ENCODE results near the gene COL4A1.
A peak's percentile ranks its signal among the peaks of the same experiment; 100 is the strongest.

COL4A1 gene

DNA sequence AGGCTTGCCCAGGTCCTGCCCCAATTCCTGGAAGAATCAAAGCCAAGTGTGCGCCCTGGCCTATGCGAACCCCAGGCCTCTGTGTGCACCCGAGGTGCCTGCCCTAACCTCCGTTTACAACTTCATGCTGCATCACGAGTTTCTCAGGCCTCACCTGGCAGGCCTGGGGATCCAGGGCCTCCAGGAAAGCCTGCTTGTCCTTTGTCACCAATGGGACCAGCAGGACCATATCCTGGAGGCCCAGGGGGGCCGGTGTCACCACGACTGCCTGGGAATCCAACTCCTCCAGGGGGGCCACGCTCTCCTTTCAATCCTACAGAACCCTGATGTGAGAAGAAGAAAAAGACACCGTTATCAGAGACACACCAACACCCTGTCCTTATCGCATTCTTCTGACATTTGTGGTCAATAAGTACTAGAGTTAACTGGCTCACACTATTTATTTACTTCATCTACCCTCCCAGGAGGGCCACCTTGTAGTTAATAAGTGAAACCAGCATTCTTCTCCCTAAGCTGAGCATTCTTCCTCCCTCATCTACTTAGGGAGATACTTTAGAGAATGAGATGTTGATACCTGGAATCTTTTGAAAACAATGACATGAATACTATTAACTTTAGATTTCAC lies 120.6 kb downstream of the COL4A1 start:
- no peak for DNase-seq

DNA sequence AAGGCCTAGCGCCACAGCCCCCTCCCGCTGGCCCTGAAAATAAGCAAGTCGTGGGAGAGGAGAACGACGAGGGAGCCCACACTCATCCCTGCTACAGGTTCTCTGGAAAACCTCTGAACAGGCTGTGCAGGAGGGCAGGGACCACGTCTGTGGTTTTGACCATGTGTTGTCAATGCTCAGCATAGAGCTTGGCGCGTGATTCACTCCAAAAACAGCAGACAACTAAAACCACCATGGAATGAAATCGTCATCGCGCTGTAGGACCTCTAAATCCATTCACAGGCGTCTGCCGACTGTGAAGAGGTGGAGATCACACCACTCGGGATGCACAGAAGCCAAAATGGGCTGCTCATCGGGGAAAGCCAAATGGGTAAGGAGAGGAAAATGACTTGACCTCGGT lies 121.3 kb downstream of the COL4A1 start:
- no peak for DNase-seq

DNA sequence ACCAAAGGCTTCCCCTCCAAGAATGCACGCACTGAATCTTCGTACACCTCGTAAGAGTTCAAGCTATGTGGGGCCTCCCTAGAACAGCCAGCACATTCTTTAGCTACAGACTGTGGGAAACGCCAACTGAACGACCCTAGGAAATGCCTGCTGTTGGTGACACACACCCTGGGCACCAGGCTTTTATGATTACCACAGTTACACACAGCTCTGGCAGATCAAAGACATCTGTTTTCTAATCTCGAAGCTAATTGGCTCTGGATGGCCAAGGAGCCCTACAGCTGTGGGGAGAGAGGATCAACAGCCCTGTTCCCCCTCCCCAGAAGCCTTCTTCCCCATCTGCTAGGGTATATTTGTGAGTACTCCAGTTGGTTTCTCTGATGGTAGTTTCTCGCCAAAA lies 123.0 kb downstream of the COL4A1 start:
- no peak for DNase-seq

DNA sequence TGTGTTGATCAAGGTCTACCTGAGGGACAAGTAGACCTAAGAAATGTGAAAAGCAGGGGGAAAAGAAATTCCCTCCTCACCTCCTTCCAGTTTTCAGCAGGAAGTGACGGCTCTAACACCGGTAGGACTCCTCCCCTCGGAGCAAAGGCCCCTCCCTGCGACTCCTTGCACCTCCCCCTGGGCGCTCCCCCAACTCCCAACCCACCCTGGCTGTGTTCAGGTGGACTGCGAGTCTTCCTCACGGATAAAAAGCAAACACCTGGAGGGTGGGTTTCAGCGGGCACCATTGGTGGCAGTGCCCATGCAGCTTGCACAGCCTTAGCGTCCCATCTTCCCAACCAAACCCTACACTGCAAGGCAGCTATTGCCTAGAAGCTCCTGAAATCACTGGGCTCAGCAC lies 124.5 kb downstream of the COL4A1 start:
- no peak for DNase-seq

DNA sequence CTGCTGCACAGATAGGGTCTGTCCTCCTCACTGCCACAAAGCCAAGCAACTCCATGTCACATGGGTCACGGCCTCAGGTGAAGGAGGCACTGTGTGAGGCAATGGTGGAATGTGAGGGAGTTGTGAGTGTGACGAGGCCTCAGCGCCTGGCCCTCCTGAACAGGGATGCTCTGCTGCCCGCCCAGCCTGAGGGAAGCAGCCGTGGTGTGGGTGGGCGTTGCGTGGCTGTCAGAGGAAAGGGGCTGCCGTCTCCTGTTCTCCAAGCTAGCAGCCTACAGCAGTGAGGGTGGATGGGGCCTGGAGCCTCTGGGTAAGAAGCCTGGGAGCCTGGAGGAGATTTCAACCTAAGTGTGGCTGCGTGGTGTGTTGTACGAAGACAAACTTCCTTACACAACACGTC lies 125.0 kb downstream of the COL4A1 start:
- no peak for DNase-seq

DNA sequence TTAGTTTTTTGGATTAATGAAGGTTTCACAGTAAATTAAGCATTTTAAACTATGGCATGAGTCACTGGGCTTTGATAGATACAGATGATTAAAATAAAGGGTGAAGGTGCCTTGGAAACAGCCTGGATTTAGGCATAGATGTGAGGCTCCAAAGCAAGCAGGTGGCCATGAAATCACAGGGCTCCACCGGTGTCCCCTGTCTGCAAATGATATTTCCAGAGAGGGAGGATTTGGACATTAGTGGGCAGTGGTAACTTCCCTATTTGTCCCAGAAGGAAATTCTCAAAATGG lies 127.2 kb downstream of the COL4A1 start:
- no peak for DNase-seq

DNA sequence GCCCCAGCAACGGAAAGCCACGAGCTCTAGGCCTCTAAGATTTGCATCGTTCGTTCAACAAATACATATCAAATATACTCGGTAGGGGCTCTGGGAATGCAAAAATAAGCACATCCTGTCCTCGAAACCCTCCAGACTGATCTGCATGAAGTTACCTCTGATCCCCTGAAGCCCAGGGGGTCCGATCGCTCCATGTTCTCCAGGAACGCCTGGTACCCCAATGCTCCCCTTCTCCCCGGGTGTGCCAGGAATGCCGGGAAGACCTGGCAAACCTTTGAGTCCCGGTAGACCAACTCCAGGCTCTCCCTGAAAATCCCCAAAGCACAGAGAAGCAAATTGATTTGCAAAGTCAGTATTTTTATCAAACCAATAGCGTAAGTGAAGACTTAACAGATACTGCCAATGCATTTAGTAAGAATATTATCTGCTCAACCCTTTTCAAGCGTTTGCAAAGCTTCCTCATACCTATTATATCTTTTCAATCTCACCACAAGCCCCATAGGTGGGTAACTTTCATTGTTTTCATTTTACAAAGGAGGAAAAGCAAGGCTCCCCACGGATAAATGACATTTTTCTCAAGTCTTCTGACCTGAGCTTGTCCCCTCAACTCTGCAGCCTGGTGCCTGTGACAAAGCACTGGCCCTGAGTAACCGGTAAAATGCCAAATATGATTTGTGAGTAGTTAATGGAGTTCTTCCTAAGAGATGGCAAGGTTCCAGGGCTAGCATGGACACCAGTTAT lies 127.7 kb downstream of the COL4A1 start:
- no peak for DNase-seq

DNA sequence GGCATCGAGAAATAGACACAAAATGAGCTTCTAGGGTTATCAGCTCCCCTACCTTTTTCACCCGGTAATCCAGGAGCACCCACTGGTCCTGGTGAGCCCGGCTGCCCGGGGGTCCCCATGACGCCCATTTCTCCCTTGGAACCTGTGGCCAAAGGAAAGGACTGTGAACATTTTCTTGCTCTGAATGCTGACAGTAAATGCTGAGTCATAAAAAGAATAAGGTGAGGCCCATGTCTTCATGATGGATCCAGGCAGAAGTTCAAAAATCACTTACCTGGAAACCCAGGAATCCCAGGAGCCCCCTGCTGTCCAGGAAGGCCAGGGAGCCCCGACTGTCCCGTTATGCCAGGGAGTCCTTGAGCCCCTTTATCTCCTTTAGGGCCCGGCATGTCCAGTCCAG lies 129.2 kb downstream of the COL4A1 start:
- DNase-seq: no peak

DNA sequence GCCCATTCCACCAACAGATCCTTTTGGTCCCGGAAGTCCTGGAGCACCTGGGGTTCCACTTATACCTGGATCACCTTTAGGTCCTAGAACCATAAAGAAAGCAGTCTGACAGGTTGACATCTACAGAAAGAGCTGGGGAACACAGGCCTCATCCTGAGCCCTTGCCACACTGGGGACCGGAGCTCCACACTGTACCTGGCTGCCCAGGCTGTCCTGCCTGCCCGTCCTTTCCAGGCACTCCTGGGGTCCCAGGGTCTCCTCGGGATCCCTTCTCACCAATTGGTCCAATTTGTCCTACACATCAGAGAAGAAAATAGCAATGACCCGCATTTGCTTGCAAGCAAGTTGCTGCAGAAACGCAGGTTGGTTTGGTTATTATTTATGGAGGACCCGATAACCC lies 130.5 kb downstream of the COL4A1 start:
- DNase-seq: no peak

DNA sequence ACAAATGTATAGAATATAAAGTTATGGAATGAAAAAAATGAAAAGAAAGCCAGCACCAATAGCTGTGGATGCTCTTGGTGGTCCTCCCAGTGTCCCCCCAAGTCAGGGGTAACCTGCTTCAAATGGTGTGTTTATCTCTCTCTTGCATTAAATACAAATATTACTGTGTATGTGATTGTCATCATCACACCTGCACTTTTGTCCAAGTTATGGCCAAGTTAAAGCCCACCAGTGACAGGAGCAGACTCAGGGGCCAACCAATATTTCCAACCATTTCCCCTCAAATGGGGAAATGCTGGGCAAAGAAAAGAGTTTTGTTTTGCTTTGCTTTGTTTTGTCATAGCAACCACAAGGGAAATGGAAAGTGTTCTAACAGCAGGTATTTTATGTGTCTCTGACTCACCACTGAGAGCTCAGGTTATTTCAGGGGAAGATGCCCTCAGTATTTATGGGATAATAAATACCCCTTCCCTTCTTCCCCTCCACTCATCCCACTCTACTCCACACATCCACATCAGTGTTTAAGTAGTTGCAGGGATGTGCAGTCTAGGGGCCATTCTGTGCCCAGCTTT lies 133.6 kb downstream of the COL4A1 start:
- DNase-seq: no peak

DNA sequence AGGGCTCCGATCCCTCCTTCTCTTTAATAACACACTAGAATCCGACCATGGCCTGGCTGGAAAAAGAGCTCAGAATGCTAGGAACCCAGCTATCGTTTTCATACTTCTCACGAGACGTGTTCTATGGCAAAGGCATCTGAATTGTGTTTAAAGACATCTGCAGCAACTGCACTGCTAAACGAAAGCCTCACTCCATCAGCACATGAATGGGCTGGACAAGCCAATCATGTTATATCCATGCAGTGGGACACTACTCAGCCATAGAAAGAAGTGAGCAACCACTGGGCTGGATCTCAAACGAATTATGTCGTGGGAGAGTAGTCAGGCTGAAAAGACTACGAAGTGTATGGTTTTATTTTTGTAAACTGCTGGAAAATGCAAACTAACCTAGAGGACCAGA lies 136.1 kb downstream of the COL4A1 start:
- no peak for DNase-seq

DNA sequence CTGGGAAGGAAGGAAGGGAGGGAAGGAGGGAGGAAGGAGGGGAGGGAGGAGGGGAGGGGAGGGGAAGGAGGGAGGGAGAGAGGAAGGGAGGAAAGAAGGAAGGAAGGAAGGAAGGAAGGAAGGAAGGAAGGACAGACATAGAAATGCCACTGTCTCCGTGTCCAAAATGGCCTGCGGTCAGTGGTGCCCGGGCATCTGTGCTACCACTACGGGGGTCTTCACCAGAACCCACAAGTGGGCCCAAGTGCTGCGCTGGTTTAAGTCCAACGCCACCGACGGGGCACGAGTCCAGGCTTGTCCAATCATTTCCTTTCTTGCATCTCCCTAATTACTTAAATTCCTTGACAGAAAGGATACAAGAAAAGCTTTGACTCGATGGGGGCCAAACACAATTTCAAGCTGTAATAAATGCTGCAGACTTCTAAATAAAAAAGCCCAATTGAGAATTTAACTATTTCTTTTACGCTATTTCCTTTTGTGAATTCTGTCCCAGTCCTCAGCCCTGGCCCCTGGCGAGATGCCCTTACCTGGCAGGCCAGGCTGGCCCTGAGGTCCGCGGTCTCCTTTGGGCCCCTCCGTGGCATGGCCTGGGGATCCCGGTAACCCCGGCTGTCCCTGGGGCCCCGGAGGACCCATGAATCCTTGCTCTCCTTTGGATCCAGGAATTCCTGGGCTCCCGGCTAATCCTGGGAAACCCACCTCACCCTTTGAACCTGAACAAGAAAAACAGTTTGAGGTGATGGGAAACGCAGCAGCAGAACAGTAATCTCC lies 136.8 kb downstream of the COL4A1 start:
- no peak for DNase-seq

DNA sequence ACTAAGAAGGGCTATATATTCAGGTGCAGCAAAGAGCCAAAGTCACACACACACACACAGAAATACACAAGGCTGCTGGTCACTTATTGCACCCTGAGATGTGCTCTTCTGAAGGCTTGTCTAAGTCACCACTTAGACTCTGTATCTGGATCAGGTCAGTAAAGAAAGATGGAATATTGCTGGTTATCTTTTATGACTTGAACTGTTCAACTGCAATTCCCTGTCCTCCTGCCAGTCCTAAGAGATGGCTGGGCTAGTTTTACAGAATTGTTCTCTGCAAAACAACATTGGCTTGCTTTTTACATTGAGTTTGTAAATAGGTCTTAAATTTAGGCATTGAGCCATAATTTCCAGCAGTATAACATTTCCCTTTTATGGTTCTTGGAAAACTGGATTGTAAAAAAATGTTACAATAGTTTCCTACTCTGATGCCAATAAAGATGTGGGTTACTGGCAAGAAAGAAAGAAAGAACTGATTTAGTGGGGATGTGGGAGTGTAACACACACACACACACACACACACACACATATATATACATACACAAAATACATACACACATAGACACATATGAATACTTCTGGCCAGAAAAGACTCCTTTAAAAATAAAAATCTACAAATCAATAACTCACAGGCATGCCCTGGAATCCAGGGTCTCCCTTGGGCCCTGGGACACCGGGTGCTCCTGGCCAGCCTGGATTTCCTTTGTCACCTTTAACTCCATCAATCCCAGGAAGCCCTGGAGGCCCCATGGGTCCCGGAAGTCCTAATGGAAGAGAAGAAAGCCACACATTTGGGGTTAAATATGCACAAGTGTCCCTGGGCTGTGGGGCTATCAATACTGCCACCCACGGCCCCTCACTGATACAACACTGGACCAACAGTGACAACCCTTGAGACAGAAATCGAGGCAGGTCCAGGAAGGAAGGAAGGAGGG lies 137.7 kb downstream of the COL4A1 start:
- DNase-seq: no peak

DNA sequence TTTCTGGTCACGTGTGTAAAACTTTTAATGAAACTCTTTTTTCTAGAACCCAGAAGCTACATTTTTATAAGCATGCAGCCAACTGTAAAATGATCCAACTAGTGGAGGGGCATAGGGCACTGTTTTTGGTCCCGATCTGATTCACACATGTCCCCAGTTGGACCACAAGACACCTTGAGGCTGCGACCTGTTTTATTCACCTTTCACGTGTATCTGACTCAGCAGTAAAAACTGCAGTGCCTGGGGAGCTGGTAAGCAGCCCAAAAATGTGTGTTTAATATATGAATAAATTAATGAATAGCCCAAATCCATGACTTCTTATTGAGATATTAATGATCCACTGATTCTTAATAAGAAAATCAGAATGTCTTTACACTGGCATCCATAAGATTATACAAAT lies 140.4 kb downstream of the COL4A1 start:
- DNase-seq: no peak

DNA sequence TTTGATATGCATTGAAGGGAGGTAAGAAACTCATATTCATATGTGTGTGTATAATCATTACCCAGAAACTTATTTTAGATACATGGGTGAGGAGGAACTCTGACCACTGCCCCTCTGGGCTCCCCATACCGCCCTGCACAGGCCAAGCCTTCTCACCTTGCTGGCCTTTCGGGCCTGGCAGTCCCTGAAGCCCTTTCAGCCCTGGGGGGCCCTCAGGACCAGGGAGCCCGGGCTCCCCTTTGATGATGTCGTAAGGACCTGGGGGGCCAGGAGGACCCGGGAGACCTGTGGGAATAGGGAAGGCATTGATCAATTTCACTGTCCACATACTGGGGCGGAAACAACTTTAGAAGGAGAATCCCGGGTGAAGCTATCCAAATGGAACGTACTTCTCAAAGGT lies 142.3 kb downstream of the COL4A1 start:
- DNase-seq: no peak

DNA sequence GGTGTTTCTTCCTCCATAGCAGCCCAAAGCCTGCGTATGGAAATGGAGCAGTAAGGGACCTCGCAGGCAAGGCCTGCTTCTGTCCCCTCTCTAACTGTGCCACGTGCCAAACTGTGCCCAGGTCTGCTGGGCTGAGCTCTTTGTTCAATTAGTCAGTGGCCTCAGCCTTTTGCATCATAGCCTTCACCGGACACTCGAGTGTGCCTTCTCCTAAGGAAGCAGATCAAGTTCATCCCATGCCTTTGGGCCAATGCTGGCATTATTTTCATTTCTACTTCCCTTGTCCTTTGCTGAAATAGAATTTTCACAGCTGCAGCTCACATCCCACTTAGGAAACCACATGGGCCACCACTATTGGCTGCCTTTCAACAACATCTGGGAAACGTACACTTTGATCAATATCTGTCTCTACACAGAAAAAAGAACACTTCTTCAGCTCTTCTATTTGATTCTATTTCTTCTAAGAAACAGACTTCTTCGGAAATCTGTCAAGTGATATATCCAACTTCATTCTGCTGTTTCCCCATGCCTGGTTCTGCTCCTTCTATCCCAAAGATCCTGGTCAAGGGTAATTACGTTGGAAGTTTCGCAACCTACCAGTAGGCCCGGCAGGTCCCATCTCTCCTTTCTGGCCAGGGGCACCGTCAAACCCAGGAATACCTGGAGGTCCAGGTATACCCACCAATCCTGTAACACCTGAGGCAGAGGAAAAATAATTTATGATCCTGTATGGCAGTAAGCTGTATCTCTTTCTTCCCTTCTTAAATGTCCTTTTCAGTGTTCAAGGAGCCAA lies 143.9 kb downstream of the COL4A1 start:
- DNase-seq: no peak

DNA sequence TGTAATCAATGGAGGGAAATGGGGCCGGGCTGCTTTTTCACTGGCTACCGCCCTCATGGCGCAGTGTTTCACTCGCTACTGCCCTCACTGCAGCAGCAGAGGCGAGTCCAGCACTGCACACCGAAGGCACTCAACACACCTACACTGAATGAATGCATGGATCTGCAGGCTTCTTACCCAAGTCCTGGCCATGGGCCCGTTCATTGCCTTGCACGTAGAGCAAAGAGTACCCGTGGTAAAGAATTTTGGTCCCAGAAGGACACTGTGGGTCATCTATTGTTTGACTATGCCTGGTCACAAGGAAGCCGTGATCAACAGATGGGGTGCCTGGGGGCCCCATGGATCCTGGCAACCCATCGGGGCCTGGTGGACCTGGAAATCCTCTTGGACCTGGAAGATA lies 144.9 kb downstream of the COL4A1 start:
- DNase-seq: no peak

DNA sequence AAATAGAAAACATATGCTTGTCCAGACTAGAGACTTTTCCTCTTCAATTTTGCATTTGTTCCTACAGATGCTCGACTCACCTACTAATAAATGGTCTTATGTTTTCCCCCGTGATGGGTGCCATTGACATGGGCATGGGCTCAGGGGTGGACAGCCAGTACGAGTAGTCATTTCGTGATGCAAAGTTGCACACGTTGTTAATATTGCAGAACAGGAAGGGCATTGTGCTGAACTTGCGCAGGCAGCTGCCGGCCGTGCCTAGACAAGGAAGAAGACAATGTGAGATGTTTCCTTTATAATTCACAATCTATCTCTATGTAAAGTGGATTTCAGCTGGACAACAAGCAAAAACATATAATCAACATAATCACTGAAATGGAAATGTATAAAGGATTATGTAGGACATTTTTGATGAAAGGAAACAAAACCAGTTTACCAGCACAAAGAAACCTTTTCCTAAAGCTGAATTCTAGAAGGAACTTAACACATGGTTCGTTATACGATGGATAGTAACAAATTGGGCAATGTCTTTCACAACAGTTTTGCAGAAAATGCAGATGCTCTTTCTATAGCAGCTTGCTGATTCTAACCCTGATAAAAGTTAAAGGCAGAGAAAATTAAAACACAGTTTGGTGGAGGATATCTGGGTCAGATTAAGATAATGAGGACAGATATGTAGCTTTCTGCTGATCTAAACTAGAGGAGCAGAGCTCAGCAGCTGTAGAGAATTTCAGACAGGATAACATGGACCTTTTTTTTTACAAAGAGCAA lies 145.7 kb downstream of the COL4A1 start:
- DNase-seq: peak; percentile 36 to 40

DNA sequence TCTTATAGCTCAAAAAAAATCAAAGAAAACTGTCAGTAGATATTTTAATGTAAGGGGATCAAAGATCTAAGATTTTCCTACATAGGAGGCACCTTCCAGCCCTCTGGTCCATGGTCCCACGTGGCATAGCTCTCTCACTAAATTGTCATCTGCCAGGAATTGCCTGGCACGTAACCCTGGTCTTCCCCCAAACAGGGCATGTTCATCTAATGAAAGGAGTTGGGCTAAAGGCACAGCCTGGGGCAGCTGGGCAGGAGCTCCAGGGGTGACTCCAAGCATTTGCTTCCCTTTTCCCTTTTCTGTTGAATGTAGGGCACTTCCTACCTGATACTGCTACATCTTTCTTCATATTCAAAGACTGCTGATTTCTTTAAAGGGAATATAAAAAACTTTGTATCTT lies 148.7 kb downstream of the COL4A1 start:
- DNase-seq: no peak

DNA sequence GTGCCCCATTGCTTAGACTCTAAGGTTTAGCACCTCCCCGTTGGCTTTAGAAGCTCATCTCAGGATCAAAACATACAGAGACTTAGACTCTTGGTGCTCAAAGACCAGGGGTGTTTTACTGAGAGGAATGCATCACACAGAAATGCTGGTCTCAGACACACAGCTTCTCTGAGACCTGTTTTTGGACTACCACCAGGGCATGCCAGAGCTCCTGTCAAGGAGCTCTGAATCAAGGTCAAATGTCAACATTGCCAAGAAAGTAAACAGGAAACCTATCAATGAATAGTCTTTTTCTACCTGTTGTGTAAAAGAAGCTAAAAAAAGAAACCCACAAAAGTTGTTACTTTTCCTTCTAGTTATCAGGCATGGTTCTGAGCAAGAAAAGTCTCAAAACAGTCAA lies 149.2 kb downstream of the COL4A1 start:
- DNase-seq: no peak
